SK-N-SH treated with all-trans-retinoic acid at 6 μM for 48 hours (cell line): Measurements from ENCODE around the gene USP15.
A peak's percentile ranks its signal among the peaks of the same experiment; 100 is the strongest.

Experiments
- ATAC-seq: fragments of 200-7000 bp; cut with Tn5 transposase; 3 replicates; pipeline ENCODE4 v1.9.1; 2020; ENCODE audit warnings: mild to moderate bottlenecking, moderate library complexity
- ARNTL ChIP-seq: fragments of 450-650 bp; formaldehyde crosslinking; IDR thresholded peaks from 2 replicates; pipeline ENCODE4 v1.5.0; 2020; ENCODE audit warnings: low read depth, mild to moderate bottlenecking, moderate library complexity, borderline replicate concordance
- BACH2 ChIP-seq: fragments of 250-450 bp; sonication (Bioruptor Pico); IDR thresholded peaks from 2 replicates; pipeline ENCODE4 v1.9.0; 2021; ENCODE audit warnings: mild to moderate bottlenecking, borderline replicate concordance
- ESRRG ChIP-seq: fragments of 250-450 bp; sonication (Bioruptor Pico); IDR thresholded peaks from 2 replicates; pipeline ENCODE4 v1.6.1; 2021; ENCODE audit warnings: mild to moderate bottlenecking
- GLIS3 ChIP-seq: fragments of 250-450 bp; sonication (Bioruptor Pico); IDR thresholded peaks from 2 replicates; pipeline ENCODE4 v1.5.0; 2020; ENCODE audit warnings: mild to moderate bottlenecking, moderate library complexity
- ISL1 ChIP-seq: fragments of 250-450 bp; sonication (Bioruptor Pico); IDR thresholded peaks from 2 replicates; pipeline ENCODE4 v2.1.2; 2022; ENCODE audit warnings: mild to moderate bottlenecking, moderate library complexity
- OSR1 ChIP-seq: fragments of 250-450 bp; sonication (Bioruptor Pico); IDR thresholded peaks from 2 replicates; pipeline ENCODE4 v1.8.0; 2022; ENCODE audit warnings: moderate library complexity, mild to moderate bottlenecking, inconsistent platforms
- PPARA ChIP-seq: fragments of 250-450 bp; sonication (Bioruptor Pico); IDR thresholded peaks from 2 replicates; pipeline ENCODE4 v1.5.0; 2020; ENCODE audit warnings: mild to moderate bottlenecking, borderline replicate concordance
- RARB ChIP-seq: fragments of 250-450 bp; sonication (Bioruptor Pico); IDR thresholded peaks from 2 replicates; pipeline ENCODE4 v1.8.0; 2021; ENCODE audit warnings: mild to moderate bottlenecking, moderate library complexity
- TCF4 ChIP-seq: fragments of 250-450 bp; sonication (Bioruptor Pico); IDR thresholded peaks from 2 replicates; pipeline ENCODE4 v1.8.0; 2021; ENCODE audit warnings: mild to moderate bottlenecking, moderate library complexity, borderline replicate concordance
- TOX ChIP-seq: fragments of 250-450 bp; sonication (Bioruptor Pico); IDR thresholded peaks from 2 replicates; pipeline ENCODE4 v1.8.0; 2021; ENCODE audit warnings: mild to moderate bottlenecking, moderate library complexity, borderline replicate concordance
- ZC3H10 ChIP-seq: fragments of 250-450 bp; sonication (Bioruptor Pico); IDR thresholded peaks from 2 replicates; pipeline ENCODE4 v1.5.1; 2021; ENCODE audit warnings: mild to moderate bottlenecking, moderate library complexity
- ZFP3 ChIP-seq: fragments of 250-450 bp; sonication (Bioruptor Pico); IDR thresholded peaks from 2 replicates; pipeline ENCODE4 v1.5.0; 2020; ENCODE audit warnings: mild to moderate bottlenecking, moderate library complexity
- ZFP30 ChIP-seq: fragments of 450-650 bp; formaldehyde crosslinking; IDR thresholded peaks from 2 replicates; pipeline ENCODE4 v1.5.0; 2022; ENCODE audit warnings: mild to moderate bottlenecking, moderate library complexity
- ZNF565 ChIP-seq: fragments of 450-650 bp; formaldehyde crosslinking; conservative IDR thresholded peaks from 2 replicates; pipeline ENCODE4 v1.5.0; 2020; ENCODE audit warnings: low read depth, mild to moderate bottlenecking, moderate library complexity
- ZNF70 ChIP-seq: fragments of 450-650 bp; formaldehyde crosslinking; IDR thresholded peaks from 2 replicates; pipeline ENCODE4 v1.5.0; 2020; ENCODE audit warnings: mild to moderate bottlenecking, moderate library complexity
- ZNF8 ChIP-seq: fragments of 450-650 bp; formaldehyde crosslinking; IDR thresholded peaks from 2 replicates; pipeline ENCODE4 v1.5.0; 2020; ENCODE audit warnings: mild to moderate bottlenecking, moderate library complexity
- TF ChIP-seq, protein P1 (sequence below): fragments of 250-450 bp; sonication (Bioruptor Pico); IDR thresholded peaks from 2 replicates; pipeline ENCODE4 v1.8.0; 2020; ENCODE audit warnings: mild to moderate bottlenecking, moderate library complexity, borderline replicate concordance
- TF ChIP-seq, protein P2 (sequence below): fragments of 250-450 bp; sonication (Bioruptor Pico); IDR thresholded peaks from 2 replicates; pipeline ENCODE4 v1.5.0; 2020; ENCODE audit warnings: mild to moderate bottlenecking, moderate library complexity
- TF ChIP-seq, protein P3 (sequence below): fragments of 250-450 bp; sonication (Bioruptor Pico); IDR thresholded peaks from 2 replicates; pipeline ENCODE4 v1.5.1; 2020; ENCODE audit warnings: low read depth, mild to moderate bottlenecking, moderate library complexity
- TF ChIP-seq, protein P4 (sequence below): fragments of 250-450 bp; sonication (Bioruptor Pico); IDR thresholded peaks from 2 replicates; pipeline ENCODE4 v1.5.1; 2021; ENCODE audit warnings: mild to moderate bottlenecking, moderate library complexity

USP15 gene

DNA sequence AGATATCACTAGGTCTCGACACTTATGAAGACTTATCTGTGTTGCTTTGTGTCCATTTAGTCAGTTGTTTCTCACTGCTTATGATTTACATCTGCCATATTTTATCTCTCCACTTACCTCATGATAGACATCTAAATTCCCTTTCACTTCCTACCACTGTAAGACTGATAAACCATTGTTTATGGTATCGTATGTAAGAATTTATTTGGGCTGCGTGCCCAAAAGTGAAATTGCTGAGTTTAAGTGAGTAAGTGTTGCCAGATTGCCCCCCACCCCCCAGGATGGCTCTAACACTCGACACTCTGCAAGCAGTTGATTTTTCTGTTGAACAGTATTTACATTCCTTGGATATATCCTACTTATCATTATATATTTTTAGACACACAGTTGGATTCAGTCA is 136.5 kb downstream of the USP15 start:
- no peak for ATAC-seq
- TF ChIP-seq ZNF8 (no peak), ZFP3 (CRISPR knock-in tag) (0 out of 2 replicates have a peak, but pooled peaks have one; percentile 40), TCF4 (CRISPR knock-in tag) (peak; percentile 53; the same call in 1 of the 2 replicates), ISL1 (CRISPR knock-in tag) (peak; percentile 77)
- TF ChIP-seq, protein P1, sequence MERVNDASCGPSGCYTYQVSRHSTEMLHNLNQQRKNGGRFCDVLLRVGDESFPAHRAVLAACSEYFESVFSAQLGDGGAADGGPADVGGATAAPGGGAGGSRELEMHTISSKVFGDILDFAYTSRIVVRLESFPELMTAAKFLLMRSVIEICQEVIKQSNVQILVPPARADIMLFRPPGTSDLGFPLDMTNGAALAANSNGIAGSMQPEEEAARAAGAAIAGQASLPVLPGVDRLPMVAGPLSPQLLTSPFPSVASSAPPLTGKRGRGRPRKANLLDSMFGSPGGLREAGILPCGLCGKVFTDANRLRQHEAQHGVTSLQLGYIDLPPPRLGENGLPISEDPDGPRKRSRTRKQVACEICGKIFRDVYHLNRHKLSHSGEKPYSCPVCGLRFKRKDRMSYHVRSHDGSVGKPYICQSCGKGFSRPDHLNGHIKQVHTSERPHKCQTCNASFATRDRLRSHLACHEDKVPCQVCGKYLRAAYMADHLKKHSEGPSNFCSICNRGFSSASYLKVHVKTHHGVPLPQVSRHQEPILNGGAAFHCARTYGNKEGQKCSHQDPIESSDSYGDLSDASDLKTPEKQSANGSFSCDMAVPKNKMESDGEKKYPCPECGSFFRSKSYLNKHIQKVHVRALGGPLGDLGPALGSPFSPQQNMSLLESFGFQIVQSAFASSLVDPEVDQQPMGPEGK: no peak
- TF ChIP-seq, protein P2, sequence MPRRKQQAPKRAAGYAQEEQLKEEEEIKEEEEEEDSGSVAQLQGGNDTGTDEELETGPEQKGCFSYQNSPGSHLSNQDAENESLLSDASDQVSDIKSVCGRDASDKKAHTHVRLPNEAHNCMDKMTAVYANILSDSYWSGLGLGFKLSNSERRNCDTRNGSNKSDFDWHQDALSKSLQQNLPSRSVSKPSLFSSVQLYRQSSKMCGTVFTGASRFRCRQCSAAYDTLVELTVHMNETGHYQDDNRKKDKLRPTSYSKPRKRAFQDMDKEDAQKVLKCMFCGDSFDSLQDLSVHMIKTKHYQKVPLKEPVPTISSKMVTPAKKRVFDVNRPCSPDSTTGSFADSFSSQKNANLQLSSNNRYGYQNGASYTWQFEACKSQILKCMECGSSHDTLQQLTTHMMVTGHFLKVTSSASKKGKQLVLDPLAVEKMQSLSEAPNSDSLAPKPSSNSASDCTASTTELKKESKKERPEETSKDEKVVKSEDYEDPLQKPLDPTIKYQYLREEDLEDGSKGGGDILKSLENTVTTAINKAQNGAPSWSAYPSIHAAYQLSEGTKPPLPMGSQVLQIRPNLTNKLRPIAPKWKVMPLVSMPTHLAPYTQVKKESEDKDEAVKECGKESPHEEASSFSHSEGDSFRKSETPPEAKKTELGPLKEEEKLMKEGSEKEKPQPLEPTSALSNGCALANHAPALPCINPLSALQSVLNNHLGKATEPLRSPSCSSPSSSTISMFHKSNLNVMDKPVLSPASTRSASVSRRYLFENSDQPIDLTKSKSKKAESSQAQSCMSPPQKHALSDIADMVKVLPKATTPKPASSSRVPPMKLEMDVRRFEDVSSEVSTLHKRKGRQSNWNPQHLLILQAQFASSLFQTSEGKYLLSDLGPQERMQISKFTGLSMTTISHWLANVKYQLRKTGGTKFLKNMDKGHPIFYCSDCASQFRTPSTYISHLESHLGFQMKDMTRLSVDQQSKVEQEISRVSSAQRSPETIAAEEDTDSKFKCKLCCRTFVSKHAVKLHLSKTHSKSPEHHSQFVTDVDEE (CRISPR knock-in tag): 0 out of 2 replicates have a peak, but pooled peaks have one; percentile 63

DNA sequence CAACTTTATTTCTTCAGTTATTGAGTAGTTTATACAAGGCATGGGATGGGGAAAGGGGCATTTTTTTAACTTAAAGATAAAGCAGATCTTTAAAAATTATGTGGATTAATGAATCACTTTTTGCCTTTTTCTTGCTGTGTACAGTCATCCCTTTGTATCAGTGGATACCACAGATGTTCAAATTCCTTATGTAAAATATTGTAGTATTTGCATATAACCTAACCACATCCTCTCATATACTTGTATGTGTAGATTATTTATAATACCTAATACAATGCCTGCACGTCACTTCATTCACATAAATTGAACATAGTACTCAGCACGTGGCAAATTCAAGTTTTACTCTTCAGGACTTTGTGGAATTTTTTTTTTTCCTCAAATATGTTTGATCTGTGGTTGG is 139.9 kb downstream of the USP15 start:
- no peak for TF ChIP-seq ARNTL (CRISPR knock-in tag)
- TF ChIP-seq, protein P3, sequence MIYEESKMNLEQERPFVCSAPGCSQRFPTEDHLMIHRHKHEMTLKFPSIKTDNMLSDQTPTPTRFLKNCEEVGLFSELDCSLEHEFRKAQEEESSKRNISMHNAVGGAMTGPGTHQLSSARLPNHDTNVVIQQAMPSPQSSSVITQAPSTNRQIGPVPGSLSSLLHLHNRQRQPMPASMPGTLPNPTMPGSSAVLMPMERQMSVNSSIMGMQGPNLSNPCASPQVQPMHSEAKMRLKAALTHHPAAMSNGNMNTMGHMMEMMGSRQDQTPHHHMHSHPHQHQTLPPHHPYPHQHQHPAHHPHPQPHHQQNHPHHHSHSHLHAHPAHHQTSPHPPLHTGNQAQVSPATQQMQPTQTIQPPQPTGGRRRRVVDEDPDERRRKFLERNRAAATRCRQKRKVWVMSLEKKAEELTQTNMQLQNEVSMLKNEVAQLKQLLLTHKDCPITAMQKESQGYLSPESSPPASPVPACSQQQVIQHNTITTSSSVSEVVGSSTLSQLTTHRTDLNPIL: no peak
- no peak for TF ChIP-seq TOX (CRISPR knock-in tag)
- no peak for TF ChIP-seq BACH2 (CRISPR knock-in tag)
- no peak for TF ChIP-seq ESRRG (CRISPR knock-in tag)
- TF ChIP-seq OSR1 (CRISPR knock-in tag): no peak
- no peak for ATAC-seq

DNA sequence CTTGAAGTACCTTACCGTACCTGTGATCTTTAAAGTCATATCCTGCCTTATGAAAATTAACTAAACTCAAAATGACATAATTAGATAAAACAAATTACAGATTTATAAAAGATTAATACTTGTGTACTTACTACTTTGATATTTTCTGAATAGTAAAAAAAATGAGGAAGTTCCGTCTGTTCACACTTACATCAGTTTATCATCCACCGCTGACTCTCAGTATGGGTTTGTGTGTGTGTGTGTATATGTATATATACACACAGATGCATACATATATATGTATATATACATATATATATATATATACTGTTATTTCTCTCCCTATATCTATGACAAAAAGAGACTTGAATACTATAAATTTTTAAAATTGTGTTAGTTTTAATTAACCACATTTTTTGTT is 141.4 kb downstream of the USP15 start:
- TF ChIP-seq TOX (CRISPR knock-in tag): no peak
- no peak for TF ChIP-seq ZNF70 (CRISPR knock-in tag)
- TF ChIP-seq ZNF565 (CRISPR knock-in tag): no peak
- TF ChIP-seq, protein P4, sequence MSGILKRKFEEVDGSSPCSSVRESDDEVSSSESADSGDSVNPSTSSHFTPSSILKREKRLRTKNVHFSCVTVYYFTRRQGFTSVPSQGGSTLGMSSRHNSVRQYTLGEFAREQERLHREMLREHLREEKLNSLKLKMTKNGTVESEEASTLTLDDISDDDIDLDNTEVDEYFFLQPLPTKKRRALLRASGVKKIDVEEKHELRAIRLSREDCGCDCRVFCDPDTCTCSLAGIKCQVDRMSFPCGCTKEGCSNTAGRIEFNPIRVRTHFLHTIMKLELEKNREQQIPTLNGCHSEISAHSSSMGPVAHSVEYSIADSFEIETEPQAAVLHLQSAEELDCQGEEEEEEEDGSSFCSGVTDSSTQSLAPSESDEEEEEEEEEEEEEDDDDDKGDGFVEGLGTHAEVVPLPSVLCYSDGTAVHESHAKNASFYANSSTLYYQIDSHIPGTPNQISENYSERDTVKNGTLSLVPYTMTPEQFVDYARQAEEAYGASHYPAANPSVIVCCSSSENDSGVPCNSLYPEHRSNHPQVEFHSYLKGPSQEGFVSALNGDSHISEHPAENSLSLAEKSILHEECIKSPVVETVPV (CRISPR knock-in tag): no peak
- TF ChIP-seq ZC3H10 (CRISPR knock-in tag): no peak
- TF ChIP-seq OSR1 (CRISPR knock-in tag): no peak
- no peak for TF ChIP-seq ESRRG (CRISPR knock-in tag)
- TF ChIP-seq GLIS3 (CRISPR knock-in tag): no peak
- no peak for TF ChIP-seq ZNF8
- ATAC-seq: no peak

DNA sequence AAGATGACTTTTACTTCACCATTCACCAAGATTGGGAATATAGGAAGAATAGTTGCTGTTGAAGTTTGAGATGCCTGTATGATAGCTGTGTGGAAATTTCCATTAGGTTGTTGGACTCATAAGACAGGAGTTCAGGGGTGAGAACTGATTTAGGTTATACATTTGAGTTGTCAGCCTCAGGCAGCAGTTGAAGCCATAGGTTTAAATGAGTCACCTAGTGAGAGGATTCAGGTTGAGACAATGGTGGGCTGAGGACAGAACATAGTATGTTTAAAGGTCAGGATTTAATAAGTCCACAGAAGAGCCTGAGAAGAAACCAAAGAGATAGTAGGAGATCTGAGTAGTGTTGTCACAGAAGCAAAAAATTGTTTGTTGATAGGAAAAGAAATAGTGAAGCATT is 142.8 kb downstream of the USP15 start:
- ATAC-seq: no peak
- no peak for TF ChIP-seq ESRRG (CRISPR knock-in tag)
- TF ChIP-seq RARB: no peak
- TF ChIP-seq OSR1 (CRISPR knock-in tag): no peak
- TF ChIP-seq, protein P3: no peak
- TF ChIP-seq ISL1 (CRISPR knock-in tag): no peak
- TF ChIP-seq PPARA (CRISPR knock-in tag): no peak
- no peak for TF ChIP-seq ZFP30 (CRISPR knock-in tag)
- TF ChIP-seq ZC3H10 (CRISPR knock-in tag): no peak
- no peak for TF ChIP-seq ARNTL (CRISPR knock-in tag)
- TF ChIP-seq, protein P4 (CRISPR knock-in tag): no peak
- no peak for TF ChIP-seq GLIS3 (CRISPR knock-in tag)
- TF ChIP-seq ZNF565 (CRISPR knock-in tag): no peak
- TF ChIP-seq ZNF8: no peak
- TF ChIP-seq TOX (CRISPR knock-in tag): no peak
